ACC112 (cell line): ENCODE measurements around the gene GABPB1.

Experiments used
- H2AFZ ChIP-seq: fragments of 200-600 bp; sonication (generic); one replicate; pipeline ENCODE4 v1.6.0; 2017; ENCODE audit warnings: antibody characterized with exemption, low read length; ENCODE audit not compliant: unreplicated experiment
- H3K27ac ChIP-seq: fragments of 200-600 bp; sonication (generic); 2 replicates; pipeline ENCODE4 v1.5.1; 2014; ENCODE audit warnings: low read depth, mild to moderate bottlenecking, antibody characterized with exemption, low read length, moderate library complexity
- H3K27me3 ChIP-seq: fragments of 200-600 bp; sonication (generic); 2 replicates; pipeline ENCODE4 v1.6.1; 2014; ENCODE audit warnings: mild to moderate bottlenecking, antibody characterized with exemption, low read length, moderate library complexity, mixed read lengths; ENCODE audit not compliant: insufficient read depth
- H3K36me3 ChIP-seq: fragments of 200-600 bp; sonication (generic); 2 replicates; pipeline ENCODE4 v1.6.1; 2016; ENCODE audit warnings: mild to moderate bottlenecking, antibody characterized with exemption, low read length, moderate library complexity, mixed read lengths; ENCODE audit not compliant: insufficient read depth
- H3K4me1 ChIP-seq: fragments of 200-600 bp; sonication (generic); one replicate; pipeline ENCODE4 v1.6.1; 2016; ENCODE audit warnings: low read length, mixed read lengths; ENCODE audit not compliant: insufficient read depth, unreplicated experiment, control insufficient read depth
- H3K4me3 ChIP-seq: fragments of 200-600 bp; sonication (generic); 2 replicates; pipeline ENCODE4 v1.5.1; 2014; ENCODE audit warnings: mild to moderate bottlenecking, low read depth, low read length
- H3K79me2 ChIP-seq: fragments of 200-600 bp; sonication (generic); one replicate; pipeline ENCODE4 v1.6.0; 2016; ENCODE audit warnings: low read length; ENCODE audit not compliant: control insufficient read depth, unreplicated experiment, insufficient read depth

Gene GABPB1

DNA sequence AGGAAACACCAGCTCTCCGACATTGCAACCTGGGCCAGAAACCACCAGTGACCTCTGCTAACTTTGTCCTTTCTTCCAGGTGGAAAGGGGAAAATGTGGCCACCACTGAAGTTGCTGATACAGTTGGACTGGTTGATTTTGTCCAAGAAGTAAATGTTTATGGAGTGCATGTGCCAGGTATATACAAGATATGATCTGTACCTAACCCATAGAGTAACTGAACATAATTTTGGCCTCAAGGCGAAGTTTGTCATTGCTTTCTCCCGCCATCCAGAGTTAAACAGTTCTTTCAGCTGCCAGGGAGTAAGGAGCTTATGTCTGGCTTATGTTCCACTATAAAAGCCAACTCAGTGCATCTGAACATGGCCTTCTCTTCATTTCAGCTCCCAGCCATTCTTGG, 126.1 kb downstream of the GABPB1 start:
- no peaks in the 10 kb centered on the region for H3K36me3 ChIP-seq
- H3K27ac ChIP-seq = no peak overlapping the region
- no peaks in the 10 kb centered on the region for H3K27me3 ChIP-seq
- no peak overlapping the region for H3K4me3 ChIP-seq
- no peak overlapping the region for H2AFZ ChIP-seq
- H3K79me2 ChIP-seq = no peaks in the 10 kb centered on the region
- no peaks in the 10 kb centered on the region for H3K4me1 ChIP-seq

DNA sequence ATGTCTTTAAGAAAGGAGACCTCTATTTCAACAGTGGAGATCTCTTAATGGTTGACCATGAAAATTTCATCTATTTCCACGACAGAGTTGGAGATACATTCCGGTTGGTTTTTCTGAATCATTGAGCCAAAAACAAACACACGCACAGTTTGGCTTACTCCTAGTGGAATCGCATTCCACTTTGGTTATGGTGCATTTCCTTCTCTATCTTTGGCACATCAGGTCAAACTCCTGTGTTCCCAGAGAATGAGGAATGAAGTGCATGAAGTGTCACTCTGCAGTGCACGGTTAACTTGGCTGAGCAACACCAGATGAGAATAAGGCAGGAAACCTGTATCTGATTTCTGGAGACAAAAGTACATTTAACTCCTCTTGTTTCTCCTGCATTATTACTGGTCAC, 127.9 kb downstream of the GABPB1 start:
- Histone ChIP-seq H3K4me1 (no peaks in the 10 kb centered on the region), H3K36me3 (no peaks in the 10 kb centered on the region), H2AFZ (no peak overlapping the region), H3K27me3 (peaks cover 3% of the 10 kb centered on the region; the same call in 1 of the 2 replicates), H3K79me2 (no peaks in the 10 kb centered on the region), H3K4me3 (no peak overlapping the region), H3K27ac (no peak overlapping the region)

DNA sequence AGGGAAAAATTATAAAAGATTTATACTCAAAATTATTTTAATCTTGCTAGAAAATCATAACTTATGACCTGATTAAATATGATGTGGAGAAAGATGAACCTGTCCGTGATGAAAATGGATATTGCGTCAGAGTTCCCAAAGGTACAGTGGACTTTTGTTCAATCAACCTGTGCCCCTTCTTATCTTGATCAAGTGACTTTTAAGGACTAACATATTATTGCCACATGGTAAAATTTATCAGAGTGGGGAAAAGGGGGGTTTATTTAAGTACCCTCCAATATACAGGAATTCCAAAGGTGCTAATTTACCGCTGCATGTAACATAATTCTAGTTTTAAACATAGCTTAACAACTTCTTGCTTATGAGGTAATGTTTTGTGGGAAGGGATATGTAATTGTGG, 129.1 kb downstream of the GABPB1 start:
- no peaks in the 10 kb centered on the region for H3K4me1 ChIP-seq
- no peaks in the 10 kb centered on the region for H3K36me3 ChIP-seq
- no peak overlapping the region for H2AFZ ChIP-seq
- no peak overlapping the region for H3K4me3 ChIP-seq
- no peak overlapping the region for H3K27ac ChIP-seq
- no peaks in the 10 kb centered on the region for H3K79me2 ChIP-seq
- peaks cover 4% of the 10 kb centered on the region; the same call in 1 of the 2 replicates for H3K27me3 ChIP-seq
